ENCODE results near the gene PTPRD.

The PTPRD gene

GRCh38 chr9:8486095-8486494 lies 2126.7 kb downstream of the PTPRD start:
- no peaks in the 10 kb centered on the region for H3K79me2 ChIP-seq (ENCODE audit: control insufficient read depth, low read length)
- H3K27me3 ChIP-seq (ENCODE audit: control insufficient read depth, low read length) = no peaks in the 10 kb centered on the region
- no peaks in the 10 kb centered on the region for H3K4me1 ChIP-seq (ENCODE audit: control insufficient read depth, low read length)
- H3K4me2 ChIP-seq (ENCODE audit: low read length) = no peak overlapping the region
- no peaks in the 10 kb centered on the region for H3K36me3 ChIP-seq (ENCODE audit: control insufficient read depth, low read length)
- H3K4me3 ChIP-seq (ENCODE audit: low read length) = no peak overlapping the region
- H3F3A ChIP-seq (ENCODE audit: control insufficient read depth, insufficient read depth) = no peaks in the 10 kb centered on the region
- no peaks in the 10 kb centered on the region for H3K9me2 ChIP-seq (replicated peaks; ENCODE audit: control insufficient read depth, low read length)
- H3K9me3 ChIP-seq (ENCODE audit: control insufficient read depth, insufficient read depth, low read length) = no peaks in the 10 kb centered on the region
- TF ChIP-seq CTCF (IDR thresholded peaks at IDR 0.05; ENCODE audit: low read depth, low read length, poor library complexity, severe bottlenecking) = no peak
- no peak for TF ChIP-seq EZH2phosphoT487 (IDR thresholded peaks at IDR 0.05; ENCODE audit: borderline replicate concordance, low read length)
- H4K20me1 ChIP-seq (ENCODE audit: control insufficient read depth, insufficient read depth, low read depth, low read length) = no peaks in the 10 kb centered on the region
- H3K27ac ChIP-seq (ENCODE audit: low read depth, low read length) = no peak overlapping the region

- Histone ChIP-seq H3K4me1 (ENCODE audit: control insufficient read depth, low read length) (no peaks in the 10 kb centered on the region), H3K4me3 (ENCODE audit: low read length) (no peak overlapping the region), H3K79me2 (ENCODE audit: control insufficient read depth, low read length) (no peaks in the 10 kb centered on the region), H3K4me2 (ENCODE audit: low read length) (no peak overlapping the region), H4K20me1 (ENCODE audit: control insufficient read depth, insufficient read depth, low read depth, low read length) (no peaks in the 10 kb centered on the region), H3K9me3 (ENCODE audit: control insufficient read depth, insufficient read depth, low read length) (no peaks in the 10 kb centered on the region), H3F3A (ENCODE audit: control insufficient read depth, insufficient read depth) (no peaks in the 10 kb centered on the region), H3K36me3 (ENCODE audit: control insufficient read depth, low read length) (no peaks in the 10 kb centered on the region), H3K27ac (ENCODE audit: low read depth, low read length) (no peak overlapping the region), H3K27me3 (ENCODE audit: control insufficient read depth, low read length) (no peaks in the 10 kb centered on the region), H3K9me2 (replicated peaks; ENCODE audit: control insufficient read depth, low read length) (no peaks in the 10 kb centered on the region)
- no peak for TF ChIP-seq CTCF (IDR thresholded peaks at IDR 0.05; ENCODE audit: low read depth, low read length, poor library complexity, severe bottlenecking)
- no peak for TF ChIP-seq EZH2phosphoT487 (IDR thresholded peaks at IDR 0.05; ENCODE audit: borderline replicate concordance, low read length)
Measured at GRCh38 chr9:8484597-8485191, 2128.1 kb downstream of the PTPRD start.

GRCh38 chr9:8477450-8477849 lies 2135.4 kb downstream of the PTPRD start:
- Histone ChIP-seq H3K27ac (ENCODE audit: low read depth, low read length) (no peak overlapping the region), H3K9me3 (ENCODE audit: control insufficient read depth, insufficient read depth, low read length) (no peaks in the 10 kb centered on the region), H3K27me3 (ENCODE audit: control insufficient read depth, low read length) (no peaks in the 10 kb centered on the region), H4K20me1 (ENCODE audit: control insufficient read depth, insufficient read depth, low read depth, low read length) (no peaks in the 10 kb centered on the region), H3K4me1 (ENCODE audit: control insufficient read depth, low read length) (no peaks in the 10 kb centered on the region), H3K4me3 (ENCODE audit: low read length) (no peak overlapping the region), H3K36me3 (ENCODE audit: control insufficient read depth, low read length) (no peaks in the 10 kb centered on the region), H3K4me2 (ENCODE audit: low read length) (no peak overlapping the region), H3K79me2 (ENCODE audit: control insufficient read depth, low read length) (no peaks in the 10 kb centered on the region), H3F3A (ENCODE audit: control insufficient read depth, insufficient read depth) (no peaks in the 10 kb centered on the region), H3K9me2 (replicated peaks; ENCODE audit: control insufficient read depth, low read length) (no peaks in the 10 kb centered on the region)
- TF ChIP-seq EZH2phosphoT487 (IDR thresholded peaks at IDR 0.05; ENCODE audit: borderline replicate concordance, low read length) (no peak), CTCF (IDR thresholded peaks at IDR 0.05; ENCODE audit: low read depth, low read length, poor library complexity, severe bottlenecking) (no peak)

Measured in DOHH2 (cell line).